Nephron progenitor cell (in vitro differentiated cells): Measurements from ENCODE around the gene ARMH2.

Experiments used
- DNase-seq: peaks from one replicate; pipeline ENCODE4 v3.0.0; 2021
- H3K27ac Mint-ChIP-seq: 2 replicates; pipeline ENCODE4 v1.8.0; 2021; ENCODE audit warnings: mild to moderate bottlenecking, moderate library complexity, mixed read lengths
- H3K27me3 Mint-ChIP-seq: 2 replicates; pipeline ENCODE4 v1.8.0; 2021; ENCODE audit warnings: mild to moderate bottlenecking, low read depth, mixed read lengths; ENCODE audit not compliant: poor library complexity
- H3K36me3 Mint-ChIP-seq: 2 replicates; pipeline ENCODE4 v1.8.0; 2021; ENCODE audit warnings: low read depth, mixed read lengths
- H3K4me1 Mint-ChIP-seq: 2 replicates; pipeline ENCODE4 v1.8.0; 2021; ENCODE audit warnings: mixed read lengths
- H3K4me3 Mint-ChIP-seq: 2 replicates; pipeline ENCODE4 v1.8.0; 2021; ENCODE audit warnings: mild to moderate bottlenecking, moderate library complexity, mixed read lengths
- H3K9me3 Mint-ChIP-seq: 2 replicates; pipeline ENCODE4 v1.8.0; 2021; ENCODE audit warnings: mild to moderate bottlenecking, moderate library complexity, mixed read lengths
- CTCF ChIP-seq: fragments of 200-600 bp; sonication (generic); IDR thresholded peaks from 2 replicates; pipeline ENCODE4 v1.5.0; 2021; ENCODE audit warnings: antibody characterized with exemption

The ARMH2 gene

DNA sequence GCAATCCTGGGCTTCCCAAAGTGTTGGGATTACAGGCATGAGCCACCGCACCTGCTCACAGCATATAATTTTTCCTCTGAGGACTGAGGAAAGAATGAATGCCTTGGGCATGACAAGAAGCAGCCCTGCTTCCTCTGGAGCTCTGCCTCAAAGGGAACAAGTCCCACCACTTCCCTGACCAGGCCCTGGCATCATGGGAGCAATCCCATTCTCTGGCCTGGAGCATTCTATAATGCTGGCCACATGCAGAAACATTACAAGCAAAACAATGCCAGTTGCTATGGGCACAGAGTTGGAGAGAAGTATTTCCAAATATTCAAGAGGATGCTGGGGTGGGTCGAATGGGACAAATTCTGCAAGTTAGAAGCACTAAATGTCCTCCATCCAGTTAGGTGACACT lies 41.5 kb upstream of the ARMH2 start:
- H3K36me3 Mint-ChIP-seq = no peaks in the 10 kb centered on the region
- no peaks in the 10 kb centered on the region for H3K9me3 Mint-ChIP-seq
- TF ChIP-seq CTCF = no peak
- H3K27me3 Mint-ChIP-seq = peaks cover 5% of the 10 kb centered on the region
- peaks cover 15% of the 10 kb centered on the region for H3K4me1 Mint-ChIP-seq
- no peak for DNase-seq
- no peak overlapping the region for H3K27ac Mint-ChIP-seq
- H3K4me3 Mint-ChIP-seq = no peak overlapping the region

DNA sequence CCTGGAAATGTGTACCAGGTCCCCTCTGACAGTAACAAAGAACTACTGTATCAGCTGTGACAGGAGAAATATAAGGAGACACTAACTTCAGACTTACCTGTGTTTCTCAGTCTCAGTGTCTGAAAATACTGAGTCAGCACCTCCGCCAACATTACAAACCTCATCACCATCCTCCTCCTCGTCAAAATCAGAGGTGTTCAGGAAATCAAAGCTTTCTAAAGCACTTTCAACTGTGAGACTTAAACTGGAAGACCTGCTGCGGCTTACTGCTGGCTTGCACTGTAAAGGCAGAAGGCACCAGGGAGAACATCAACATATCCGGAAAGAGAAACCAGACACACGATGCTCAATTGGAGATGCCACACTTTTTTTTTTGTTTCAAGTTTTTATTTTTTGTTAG lies 40.3 kb upstream of the ARMH2 start:
- Mint-ChIP-seq H3K4me3 (no peak overlapping the region), H3K27ac (no peak overlapping the region), H3K36me3 (no peaks in the 10 kb centered on the region), H3K27me3 (peaks cover 8% of the 10 kb centered on the region), H3K9me3 (peaks cover 5% of the 10 kb centered on the region), H3K4me1 (peaks cover 13% of the 10 kb centered on the region)
- no peak for DNase-seq
- TF ChIP-seq CTCF = no peak

DNA sequence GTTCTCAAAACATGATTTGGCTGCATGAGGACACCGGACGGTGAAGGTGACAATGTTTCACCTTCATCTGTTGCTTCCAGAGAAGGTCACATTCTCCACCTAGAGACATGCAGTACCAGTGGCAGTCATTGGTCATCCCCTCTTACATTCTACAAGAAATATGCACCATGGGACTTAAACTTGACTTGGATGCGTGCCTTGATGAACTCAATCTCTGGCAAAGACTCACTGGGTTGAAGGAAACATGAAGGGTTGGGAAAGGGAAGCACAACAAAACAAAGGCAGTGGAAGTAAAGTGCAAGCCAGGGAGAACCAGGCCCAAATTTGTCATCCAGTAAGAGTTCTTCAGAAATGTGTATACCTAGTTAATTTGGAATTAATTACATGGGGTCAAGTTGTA lies 39.4 kb upstream of the ARMH2 start:
- Mint-ChIP-seq H3K27ac (no peak overlapping the region), H3K36me3 (no peaks in the 10 kb centered on the region), H3K9me3 (peaks cover 7% of the 10 kb centered on the region), H3K27me3 (peaks cover 8% of the 10 kb centered on the region), H3K4me3 (no peak overlapping the region), H3K4me1 (peaks cover 4% of the 10 kb centered on the region)
- TF ChIP-seq CTCF = no peak
- no peak for DNase-seq

DNA sequence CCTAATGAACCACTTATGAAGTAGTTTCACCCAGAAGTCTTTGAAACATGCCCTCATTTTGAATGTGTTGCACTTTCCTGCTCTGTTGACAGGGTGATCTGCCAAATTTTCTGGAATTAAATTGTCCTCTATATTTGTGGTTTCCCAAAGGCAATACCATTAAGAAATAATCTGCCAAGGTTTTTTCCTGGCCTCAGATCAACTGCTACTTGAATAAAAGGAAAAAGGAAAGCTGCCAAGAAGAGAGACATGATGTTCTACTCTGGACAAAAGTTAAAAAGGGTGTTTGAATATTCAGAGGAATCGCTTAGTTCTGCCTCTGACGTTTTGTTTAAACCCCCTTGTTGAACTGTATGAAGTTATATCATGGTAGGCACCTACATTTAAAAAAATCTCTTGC lies 37.4 kb upstream of the ARMH2 start:
- Mint-ChIP-seq H3K27ac (no peak overlapping the region), H3K27me3 (peaks cover 3% of the 10 kb centered on the region), H3K36me3 (no peaks in the 10 kb centered on the region), H3K4me3 (no peak overlapping the region), H3K4me1 (peaks cover 17% of the 10 kb centered on the region), H3K9me3 (peaks cover 7% of the 10 kb centered on the region)
- DNase-seq = no peak
- TF ChIP-seq CTCF = no peak

GRCh38 chr6:24833711-24834386 lies 35.1 kb upstream of the ARMH2 start:
- no peak for TF ChIP-seq CTCF
- no peak for DNase-seq
- Mint-ChIP-seq H3K27ac (no peak overlapping the region), H3K4me1 (peaks cover 22% of the 10 kb centered on the region), H3K9me3 (peaks cover 7% of the 10 kb centered on the region), H3K36me3 (no peaks in the 10 kb centered on the region), H3K27me3 (peaks cover 6% of the 10 kb centered on the region), H3K4me3 (no peak overlapping the region)

DNA sequence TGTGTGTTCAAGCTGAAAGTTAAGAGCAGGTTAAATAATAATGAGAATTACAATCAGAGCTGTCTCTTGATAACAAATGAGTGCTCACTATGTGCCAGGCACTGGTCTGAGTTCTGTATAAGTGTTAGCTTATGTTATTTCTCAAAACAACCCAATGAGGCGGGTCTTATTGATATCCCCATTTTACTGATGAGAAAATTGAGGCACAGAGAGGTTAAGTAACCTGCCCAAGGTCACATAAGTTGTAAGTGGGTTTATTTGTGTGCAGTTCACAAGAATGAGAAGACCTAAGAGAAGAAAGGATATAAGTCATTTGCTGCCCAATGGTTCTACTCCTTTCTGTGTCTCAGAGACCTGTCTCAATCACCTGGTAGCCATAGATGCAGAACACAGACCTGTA lies 34.1 kb upstream of the ARMH2 start:
- no peak for TF ChIP-seq CTCF
- H3K9me3 Mint-ChIP-seq = peaks cover 7% of the 10 kb centered on the region
- no peak for DNase-seq
- H3K4me3 Mint-ChIP-seq = no peak overlapping the region
- H3K27ac Mint-ChIP-seq = peak overlapping the region; percentile 3
- H3K27me3 Mint-ChIP-seq = peaks cover 6% of the 10 kb centered on the region
- H3K36me3 Mint-ChIP-seq = no peaks in the 10 kb centered on the region
- H3K4me1 Mint-ChIP-seq = peaks cover 22% of the 10 kb centered on the region
